Endodermal cell (in vitro differentiated cells): Measurements from ENCODE around the gene USP54. TPM values are rescaled to one million over a fixed set of nuclear protein-coding genes. Genes with fewer than 3 reads are reported as not detected.
"Not testable (repeated sequence)": the region's sequence is repeated elsewhere in the genome, so short reads cannot be mapped to it uniquely, and the experiment has no call there.

Source experiments
- DNase-seq: peaks from one replicate; pipeline ENCODE4 v3.0.0-alpha.2; 2017
- H3K27ac ChIP-seq: 2 replicates; pipeline ENCODE4 v1.5.1; 2013; ENCODE audit warnings: mild to moderate bottlenecking, low read depth, low read length, moderate library complexity
- H3K27me3 ChIP-seq: 2 replicates; pipeline ENCODE4 v1.6.1; 2013; ENCODE audit warnings: mild to moderate bottlenecking, low read length, moderate library complexity; ENCODE audit not compliant: insufficient read depth, control insufficient read depth, poor library complexity, severe bottlenecking
- H3K36me3 ChIP-seq: 2 replicates; pipeline ENCODE4 v1.7.0; 2013; ENCODE audit warnings: mild to moderate bottlenecking, low read length, moderate library complexity; ENCODE audit not compliant: control insufficient read depth, insufficient read depth
- H3K4me1 ChIP-seq: one replicate; pipeline ENCODE4 v1.7.0; 2013; ENCODE audit warnings: low read length; ENCODE audit not compliant: control insufficient read depth, insufficient read depth
- H3K4me3 ChIP-seq: 2 replicates; pipeline ENCODE4 v1.5.1; 2013; ENCODE audit warnings: mild to moderate bottlenecking, low read length, moderate library complexity
- H3K9ac ChIP-seq: 2 replicates; pipeline ENCODE4 v1.6.1; 2013; ENCODE audit warnings: mild to moderate bottlenecking, low read length, moderate library complexity; ENCODE audit not compliant: poor library complexity, severe bottlenecking; ENCODE audit errors: extremely low read depth
- H3K9me3 ChIP-seq: 2 replicates; pipeline ENCODE4 v1.6.1; 2013; ENCODE audit warnings: mild to moderate bottlenecking, low read length, moderate library complexity; ENCODE audit not compliant: control insufficient read depth
- H3K27ac Mint-ChIP-seq: 2 replicates; pipeline ENCODE4 v1.8.0; 2020; ENCODE audit warnings: mixed read lengths
- H3K27me3 Mint-ChIP-seq: 2 replicates; pipeline ENCODE4 v1.8.0; 2021; ENCODE audit warnings: mild to moderate bottlenecking, mixed read lengths; ENCODE audit not compliant: insufficient read depth
- H3K36me3 Mint-ChIP-seq: 2 replicates; pipeline ENCODE4 v1.8.0; 2020; ENCODE audit warnings: low read depth, mixed read lengths
- H3K4me1 Mint-ChIP-seq: 2 replicates; pipeline ENCODE4 v1.8.0; 2020; ENCODE audit warnings: mixed read lengths
- H3K4me3 Mint-ChIP-seq: 2 replicates; pipeline ENCODE4 v1.8.0; 2020; ENCODE audit warnings: mild to moderate bottlenecking, moderate library complexity, mixed read lengths
- H3K9me3 Mint-ChIP-seq: 2 replicates; pipeline ENCODE4 v1.8.0; 2020; ENCODE audit warnings: mild to moderate bottlenecking, mixed read lengths
- WGBS, 2 experiments: methylation state at CpG; one replicate each; pipeline versions ENCODE4 v1.1.5 to v1.1.7; 2013; ENCODE audit warnings: missing lambda C conversion rate in 2 of 2, mixed read lengths in 1 of 2; ENCODE audit not compliant: insufficient coverage in 1 of 2, insufficient read length in 1 of 2; 5-methylcytosine and 5-hydroxymethylcytosine counted together
- total RNA-seq, 2 donors: library from RNA; stranded (reverse); fragmentation: NEBNext Ultra II Directional in 1 of 2; extraction: Animal tissue kit (Norgen Biotek cat#: 25700) in 1 of 2; gene quantifications; 2 replicates in 1 of 2; 3 replicates in 1 of 2; pipeline ENCODE4 v1.2.1, GENCODE V29; 2021
- TF ChIP-seq, protein P1 (sequence below): fragments of 200-600 bp; sonication (generic); conservative IDR thresholded peaks from 2 replicates; pipeline ENCODE4 v1.5.0; 2021; ENCODE audit warnings: antibody characterized with exemption, mild to moderate bottlenecking

USP54 gene
- total RNA-seq, 2 donors from 2014 or later: 89.5 to 110 TPM

GRCh38 chr10:73577788-73578187 is 13.4 kb downstream of the USP54 start:
- Histone ChIP-seq H3K4me1 (no peaks in the 10 kb centered on the region), H3K4me3 (no peak overlapping the region), H3K27me3 (no peaks in the 10 kb centered on the region), H3K9me3 (peaks cover 4% of the 10 kb centered on the region), H3K9ac (no peak overlapping the region), H3K36me3 (peaks cover 47% of the 10 kb centered on the region), H3K27ac (no peak overlapping the region)
- H3K36me3 Mint-ChIP-seq: peaks cover 33% of the 10 kb centered on the region
- DNase-seq: no peak
- TF ChIP-seq, protein P1, sequence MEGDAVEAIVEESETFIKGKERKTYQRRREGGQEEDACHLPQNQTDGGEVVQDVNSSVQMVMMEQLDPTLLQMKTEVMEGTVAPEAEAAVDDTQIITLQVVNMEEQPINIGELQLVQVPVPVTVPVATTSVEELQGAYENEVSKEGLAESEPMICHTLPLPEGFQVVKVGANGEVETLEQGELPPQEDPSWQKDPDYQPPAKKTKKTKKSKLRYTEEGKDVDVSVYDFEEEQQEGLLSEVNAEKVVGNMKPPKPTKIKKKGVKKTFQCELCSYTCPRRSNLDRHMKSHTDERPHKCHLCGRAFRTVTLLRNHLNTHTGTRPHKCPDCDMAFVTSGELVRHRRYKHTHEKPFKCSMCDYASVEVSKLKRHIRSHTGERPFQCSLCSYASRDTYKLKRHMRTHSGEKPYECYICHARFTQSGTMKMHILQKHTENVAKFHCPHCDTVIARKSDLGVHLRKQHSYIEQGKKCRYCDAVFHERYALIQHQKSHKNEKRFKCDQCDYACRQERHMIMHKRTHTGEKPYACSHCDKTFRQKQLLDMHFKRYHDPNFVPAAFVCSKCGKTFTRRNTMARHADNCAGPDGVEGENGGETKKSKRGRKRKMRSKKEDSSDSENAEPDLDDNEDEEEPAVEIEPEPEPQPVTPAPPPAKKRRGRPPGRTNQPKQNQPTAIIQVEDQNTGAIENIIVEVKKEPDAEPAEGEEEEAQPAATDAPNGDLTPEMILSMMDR: no peak
- 91 to 100% methylated on average over 1 of the region's 1 CpG for WGBS, 2 experiments
- H3K4me1 Mint-ChIP-seq: peaks cover 14% of the 10 kb centered on the region
- H3K27ac Mint-ChIP-seq: no peak overlapping the region
- H3K27me3 Mint-ChIP-seq: no peaks in the 10 kb centered on the region
- H3K4me3 Mint-ChIP-seq: no peak overlapping the region
- H3K9me3 Mint-ChIP-seq: no peaks in the 10 kb centered on the region

DNA sequence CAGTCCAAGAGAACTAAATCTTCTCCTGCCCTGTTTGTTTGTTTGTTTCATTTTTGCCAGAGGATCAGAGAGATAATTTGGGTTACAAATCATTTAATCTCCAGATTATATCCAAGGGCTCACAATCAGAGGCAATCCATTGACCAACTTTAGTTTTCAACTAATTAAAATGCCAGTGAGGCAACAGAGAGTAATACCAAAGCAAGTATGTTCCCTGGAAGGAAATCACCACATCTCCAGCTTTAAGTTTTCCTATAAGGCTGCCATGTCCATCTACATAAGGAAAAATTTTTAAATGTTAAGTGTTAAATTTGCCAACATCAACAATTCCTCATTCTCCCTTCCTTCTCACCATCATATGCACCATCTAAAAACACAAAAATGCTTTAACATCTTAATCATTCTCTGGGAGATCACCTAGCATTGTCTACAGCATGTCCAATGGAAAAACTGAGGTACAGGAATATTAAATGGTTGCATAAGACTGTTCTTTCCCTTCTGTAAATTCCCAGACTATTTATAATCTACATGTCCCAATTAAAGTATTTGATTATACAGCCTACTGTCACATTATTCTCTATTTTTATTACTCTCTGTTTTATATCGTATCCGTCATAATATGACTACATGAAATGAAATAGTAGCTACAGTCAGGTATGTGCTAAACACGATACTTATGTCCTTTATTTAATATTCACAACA is 14.1 kb downstream of the USP54 start:
- H3K4me1 ChIP-seq: no peaks in the 10 kb centered on the region
- Mint-ChIP-seq H3K4me1 (peaks cover 12% of the 10 kb centered on the region), H3K27ac (no peak overlapping the region), H3K9me3 (no peaks in the 10 kb centered on the region), H3K36me3 (peaks cover 38% of the 10 kb centered on the region), H3K4me3 (no peak overlapping the region), H3K27me3 (no peaks in the 10 kb centered on the region)
- H3K9me3 ChIP-seq: peaks cover 4% of the 10 kb centered on the region
- no peak overlapping the region for H3K9ac ChIP-seq
- no peaks in the 10 kb centered on the region for H3K27me3 ChIP-seq
- H3K4me3 ChIP-seq: no peak overlapping the region
- TF ChIP-seq, protein P1: no peak
- WGBS, 2 experiments: 93 to 100% methylated on average over 2 to 3 of the region's 3 CpGs
- H3K27ac ChIP-seq: no peak overlapping the region
- DNase-seq: no peak
- H3K36me3 ChIP-seq: peaks cover 52% of the 10 kb centered on the region

DNA sequence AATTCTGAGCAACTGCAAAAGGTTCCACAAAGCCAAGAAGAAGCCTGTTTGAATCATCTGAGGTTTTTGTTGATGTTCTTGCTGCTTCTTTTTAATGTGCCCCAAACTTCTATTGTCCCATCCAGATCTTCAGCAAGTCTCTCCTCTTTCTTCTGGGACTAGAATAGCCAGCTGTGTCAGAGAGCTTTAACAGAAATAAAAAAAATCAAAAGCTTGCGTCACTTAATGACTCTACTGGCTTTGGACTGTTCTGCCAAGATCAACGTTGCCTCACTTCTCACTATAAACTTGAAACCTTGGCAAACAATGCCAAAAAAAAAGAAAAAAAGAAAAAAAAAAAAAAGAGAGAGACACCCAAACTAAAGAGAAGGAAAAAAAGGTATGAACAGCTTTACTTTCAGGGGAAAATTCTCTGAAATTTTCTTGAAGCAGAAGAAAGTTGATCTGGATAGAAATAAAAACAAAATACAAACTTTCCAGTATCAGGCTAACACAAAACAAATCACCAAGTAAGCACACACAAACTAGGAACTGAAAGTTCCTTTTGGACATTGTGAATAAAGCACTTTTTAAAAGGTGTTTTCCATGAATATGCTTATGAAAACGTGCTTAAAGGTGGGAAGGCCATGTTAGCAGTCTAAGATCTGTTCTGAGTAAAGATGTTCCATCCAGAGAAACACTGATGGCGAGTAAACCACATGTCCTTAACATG is 14.8 kb downstream of the USP54 start:
- Mint-ChIP-seq H3K27ac (peak overlapping the region; percentile 1), H3K36me3 (peaks cover 43% of the 10 kb centered on the region), H3K27me3 (no peaks in the 10 kb centered on the region), H3K9me3 (no peaks in the 10 kb centered on the region), H3K4me3 (no peak overlapping the region), H3K4me1 (peaks cover 9% of the 10 kb centered on the region)
- Histone ChIP-seq H3K27ac (no peak overlapping the region), H3K9ac (no peak overlapping the region), H3K27me3 (no peaks in the 10 kb centered on the region), H3K4me1 (no peaks in the 10 kb centered on the region), H3K36me3 (peaks cover 59% of the 10 kb centered on the region), H3K4me3 (no peak overlapping the region), H3K9me3 (peaks cover 4% of the 10 kb centered on the region)
- no peak for DNase-seq
- 85 to 100% methylated on average over 1 to 4 of the region's 4 CpGs for WGBS, 2 experiments
- TF ChIP-seq, protein P1: no peak

DNA sequence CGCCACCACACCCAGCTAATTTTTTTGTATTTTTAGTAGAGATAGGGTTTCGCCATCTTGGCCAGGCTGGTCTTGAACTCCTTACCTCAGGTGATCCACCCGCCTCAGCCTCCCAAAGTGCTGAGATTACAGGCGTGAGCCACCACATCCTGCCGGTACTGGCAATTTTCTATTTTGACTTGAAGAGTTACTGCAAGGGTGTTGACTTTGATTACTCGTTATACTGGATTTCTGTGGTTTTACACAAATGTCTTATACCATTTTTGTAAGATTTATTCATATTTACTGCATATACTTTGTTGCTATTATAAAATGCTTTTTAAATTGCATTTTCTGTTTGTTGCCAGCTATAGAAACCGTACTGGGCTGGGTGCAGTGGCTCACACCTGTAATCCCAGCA is 24.1 kb downstream of the USP54 start:
- H3K9me3 Mint-ChIP-seq, H3K4me3 ChIP-seq, DNase-seq, H3K27me3 Mint-ChIP-seq, H3K27ac ChIP-seq, H3K27ac Mint-ChIP-seq, H3K4me1 Mint-ChIP-seq, H3K4me1 ChIP-seq, H3K9me3 ChIP-seq, H3K4me3 Mint-ChIP-seq, H3K27me3 ChIP-seq, H3K9ac ChIP-seq: not testable (repeated sequence)
- H3K36me3 Mint-ChIP-seq: peaks cover 59% of the 10 kb centered on the region
- peaks cover 80% of the 10 kb centered on the region for H3K36me3 ChIP-seq
- 95% methylated on average over 4 to 7 of the region's 7 CpGs for WGBS, 2 experiments
